HG03520 (cell line): ENCODE results near the gene RAB22A.
"Not testable (repeated sequence)": the region's sequence is repeated elsewhere in the genome, so short reads cannot be mapped to it uniquely, and the experiment has no call there.

ENCODE experiments used
- ATAC-seq: cut with Tn5 transposase; IDR thresholded peaks from one replicate; pipeline ENCODE4 v1.9.1; 2021; ENCODE audit warnings: mild to moderate bottlenecking, moderate library complexity; ENCODE audit not compliant: unreplicated experiment

RAB22A gene

DNA sequence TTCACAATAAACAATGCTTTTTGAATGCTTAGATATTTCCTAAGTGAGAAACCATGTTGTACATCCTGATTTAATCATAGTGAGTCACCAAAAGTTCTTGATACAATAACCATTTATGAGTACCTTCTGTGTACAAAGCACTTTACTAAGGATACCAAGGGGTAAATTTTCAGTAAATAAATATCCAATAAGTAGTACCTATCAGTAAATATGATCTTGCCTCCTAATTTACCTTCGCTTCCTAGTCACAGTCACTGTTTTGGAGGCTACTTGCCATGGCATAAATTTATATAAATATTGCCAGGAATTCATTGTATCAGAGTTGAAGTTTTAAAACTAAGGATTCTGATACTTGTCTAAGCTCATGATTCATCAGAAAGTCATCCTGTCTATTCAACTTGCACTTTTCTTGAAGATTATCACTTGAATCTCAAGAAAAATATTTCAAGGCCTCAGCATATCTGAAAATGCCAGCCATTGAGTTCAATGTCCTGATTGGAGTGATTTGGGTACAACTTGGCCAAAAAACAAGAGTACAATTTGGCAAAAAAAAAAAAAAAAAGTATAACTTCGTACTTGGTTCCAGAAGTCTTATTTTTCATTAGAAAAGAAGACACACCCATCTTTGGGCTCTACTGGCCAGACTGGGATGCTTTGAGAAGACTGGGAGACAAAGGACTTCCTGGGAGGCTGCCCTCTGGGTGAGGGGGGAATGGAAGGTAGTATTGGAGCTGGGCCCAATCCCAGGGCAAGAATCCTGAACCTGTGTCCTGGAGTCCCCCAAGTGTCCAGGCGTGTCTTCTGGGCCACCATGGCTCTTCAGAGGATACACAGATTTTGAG is 32.8 kb downstream of the RAB22A start:
- no peak for ATAC-seq

GRCh38 chr20:58344741-58345140 is 35.2 kb downstream of the RAB22A start:
- ATAC-seq: no peak

DNA sequence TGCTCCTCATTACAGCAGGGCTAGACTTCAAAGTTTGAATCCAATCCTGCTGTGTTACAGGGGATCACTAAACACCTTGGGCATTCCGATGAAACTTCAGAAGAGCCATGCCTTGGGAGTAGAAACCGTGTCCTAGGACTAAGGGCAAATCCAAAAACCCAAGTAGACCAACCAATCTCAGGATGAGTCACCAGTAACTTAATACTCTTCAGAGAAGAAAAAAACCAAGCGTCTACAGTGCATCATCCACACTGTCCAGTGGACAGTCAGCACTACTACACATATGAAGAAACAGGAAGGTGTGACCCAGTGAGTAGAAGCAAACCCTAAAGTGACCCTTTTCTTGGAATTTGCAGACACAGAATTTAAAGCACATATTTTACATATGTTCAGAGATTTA is 40.1 kb downstream of the RAB22A start:
- no peak for ATAC-seq

DNA sequence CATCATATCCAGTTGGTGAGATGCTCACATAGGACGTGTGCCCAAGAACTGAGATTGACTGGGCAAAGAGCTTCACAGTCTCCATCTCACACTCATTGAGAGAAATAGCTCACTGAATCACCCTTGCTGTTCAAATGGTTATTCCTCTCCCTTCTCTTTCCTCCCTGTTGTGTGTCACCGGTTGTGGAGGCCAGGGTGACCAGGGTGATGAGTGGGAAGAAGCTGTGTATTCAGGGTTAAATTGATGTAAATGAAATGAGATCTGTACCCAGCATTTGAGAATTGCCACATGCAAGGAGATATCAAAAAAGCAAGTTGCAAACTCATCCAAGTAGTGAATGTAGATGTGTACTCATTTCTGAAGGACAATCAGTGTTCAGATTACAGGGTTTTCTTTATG is 43.0 kb downstream of the RAB22A start:
- no peak for ATAC-seq

GRCh38 chr20:58359441-58359840 is 49.9 kb downstream of the RAB22A start:
- ATAC-seq: no peak

DNA sequence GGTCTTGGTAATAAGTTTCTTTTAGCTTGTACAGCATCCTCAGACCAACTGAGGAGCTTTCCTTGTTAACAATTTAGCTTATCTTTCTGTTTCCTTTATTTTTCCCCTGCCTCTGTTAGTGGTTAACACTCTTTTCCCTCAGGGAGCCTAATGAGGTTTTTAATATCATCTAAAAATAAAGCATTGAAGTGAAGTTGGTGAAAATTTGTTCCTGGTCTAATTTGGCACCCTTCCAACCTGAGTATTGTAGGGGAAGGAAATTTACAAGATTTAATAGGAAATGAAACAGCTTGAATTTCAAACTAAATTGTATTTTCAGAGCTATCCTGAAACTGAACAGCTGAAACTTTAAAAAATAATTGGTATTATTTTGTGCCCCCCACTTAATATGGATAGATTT is 51.4 kb downstream of the RAB22A start:
- no peak for ATAC-seq

DNA sequence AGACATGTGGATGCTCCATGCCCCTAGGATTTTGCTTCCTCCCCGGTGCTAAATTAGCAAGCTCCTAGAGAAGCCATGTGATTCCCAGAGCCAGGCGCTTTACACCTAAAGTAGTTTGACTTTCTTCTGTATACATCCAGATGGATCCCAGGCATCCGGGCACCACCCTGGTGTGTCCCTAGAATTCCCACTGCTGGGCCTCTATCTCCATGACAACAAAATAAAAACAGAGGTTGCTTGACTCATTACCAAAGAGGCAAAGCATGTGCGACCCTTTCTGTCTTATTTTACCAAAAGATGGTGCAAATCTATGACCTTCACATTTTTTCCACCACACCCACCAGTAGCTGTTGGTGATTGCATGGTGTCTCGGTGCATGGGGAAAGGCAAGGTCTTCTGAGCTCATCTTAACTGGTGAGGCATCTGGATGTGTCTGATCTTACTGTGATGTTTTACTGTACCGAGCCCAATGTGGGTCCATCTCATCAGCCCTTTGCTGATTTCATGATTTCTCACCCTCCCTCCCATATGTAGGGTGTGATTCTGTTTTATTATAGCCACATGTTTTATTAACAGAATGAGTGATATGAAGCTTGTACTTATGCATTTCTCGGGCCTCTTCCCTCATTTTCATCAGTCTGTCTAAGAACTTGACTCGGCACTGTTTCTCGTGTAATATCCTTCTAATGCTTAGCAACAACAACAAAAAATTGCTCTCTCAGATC is 52.1 kb downstream of the RAB22A start:
- no peak for ATAC-seq

GRCh38 chr20:58362206-58362516 is 52.6 kb downstream of the RAB22A start:
- ATAC-seq: no peak

- no peak for ATAC-seq
These were observed 53.5 kb downstream of the RAB22A start for GRCh38 chr20:58362970-58363369.

DNA sequence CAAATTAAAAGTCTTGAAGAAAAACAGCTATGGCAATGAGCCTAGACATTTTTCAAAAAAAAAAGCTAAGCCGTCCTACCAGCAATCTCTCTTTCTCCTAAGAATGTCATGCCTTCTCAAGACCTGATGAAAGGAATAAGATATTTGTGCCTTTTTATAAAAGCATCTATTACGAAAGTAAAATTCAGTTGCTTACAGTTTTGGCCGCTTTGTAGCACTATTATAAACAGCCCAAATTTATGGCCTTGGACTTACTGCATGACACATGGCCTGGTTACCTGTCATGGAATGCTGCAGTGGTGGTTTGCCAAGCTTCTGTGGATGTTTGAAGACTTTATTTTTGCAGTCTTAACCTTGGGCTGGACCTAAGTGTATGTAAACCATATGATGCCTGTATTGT is 57.4 kb downstream of the RAB22A start:
- no peak for ATAC-seq

DNA sequence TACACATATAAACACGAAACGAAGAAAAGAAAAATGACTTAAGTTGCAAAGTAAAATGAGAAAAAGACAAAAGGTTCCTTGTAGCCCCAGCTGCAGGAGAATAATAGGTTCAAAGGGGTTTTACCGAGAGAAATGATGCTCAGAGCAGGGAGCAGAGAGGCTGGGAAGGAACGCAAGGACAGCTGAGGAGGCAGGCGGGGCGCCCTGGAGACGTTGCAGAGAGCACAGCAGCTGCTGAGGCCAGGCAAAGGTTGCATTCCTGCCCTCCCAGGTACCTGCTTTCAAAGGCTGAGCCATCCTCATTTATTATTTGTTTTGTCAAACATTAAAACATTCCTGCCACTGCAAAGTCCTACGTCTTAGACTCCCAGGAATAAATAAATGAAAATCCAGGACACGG is 63.3 kb downstream of the RAB22A start:
- no peak for ATAC-seq

DNA sequence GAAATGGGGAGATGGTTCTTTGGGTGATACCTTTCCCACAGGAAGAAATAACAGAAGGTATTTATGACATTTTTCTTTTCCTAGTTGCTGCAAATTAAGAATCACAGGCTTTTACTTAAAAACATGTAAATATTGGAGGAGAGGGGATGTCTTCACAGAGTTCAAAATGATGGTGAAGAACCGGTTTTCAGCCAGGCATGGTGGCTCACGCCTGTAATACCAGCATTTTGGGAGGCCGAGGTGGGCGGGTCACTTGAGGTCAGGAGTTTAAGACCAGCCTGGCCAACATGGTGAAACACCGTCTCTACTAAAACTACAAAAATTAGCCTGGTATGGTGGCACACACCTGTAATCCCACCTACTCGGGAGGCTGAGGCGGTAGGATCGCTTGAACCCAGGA is 63.8 kb downstream of the RAB22A start:
- not testable (repeated sequence) for ATAC-seq

GRCh38 chr20:58374027-58374850 is 64.7 kb downstream of the RAB22A start:
- no peak for ATAC-seq

- ATAC-seq: no peak
These were observed 65.6 kb downstream of the RAB22A start for GRCh38 chr20:58374906-58375758.

DNA sequence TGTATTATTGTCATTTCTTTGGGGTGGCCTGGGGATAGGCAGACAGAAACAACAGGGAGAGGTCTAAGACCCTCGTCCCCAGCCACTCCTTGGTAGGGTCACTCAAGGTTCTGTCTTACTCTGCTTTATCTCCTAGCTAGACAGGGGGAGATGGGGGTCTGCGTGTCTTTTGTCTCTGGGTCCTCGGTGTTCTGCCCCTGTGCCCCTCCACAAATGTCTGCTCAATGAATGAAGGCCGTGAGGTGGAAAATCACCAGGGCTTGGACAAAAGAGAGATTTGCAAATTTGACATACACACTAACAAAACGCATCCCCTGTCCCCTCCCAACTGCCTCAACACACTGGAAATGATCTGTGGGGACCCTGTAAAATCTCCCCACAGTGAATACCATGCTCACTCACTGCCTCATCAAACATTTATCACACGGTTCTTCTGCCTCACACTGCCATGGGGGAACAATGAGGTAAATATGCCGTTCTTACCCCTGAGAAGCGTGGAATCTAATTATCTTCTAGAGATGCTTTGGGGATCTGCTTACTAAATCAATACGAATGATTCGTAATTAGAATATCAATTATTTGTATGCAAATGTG is 66.3 kb downstream of the RAB22A start:
- no peak for ATAC-seq

- ATAC-seq: no peak
These were observed 67.5 kb downstream of the RAB22A start for GRCh38 chr20:58377017-58377416.

GRCh38 chr20:58377766-58378401 is 68.4 kb downstream of the RAB22A start:
- no peak for ATAC-seq

- no peak for ATAC-seq
These were observed 69.2 kb downstream of the RAB22A start for GRCh38 chr20:58378704-58379103.

DNA sequence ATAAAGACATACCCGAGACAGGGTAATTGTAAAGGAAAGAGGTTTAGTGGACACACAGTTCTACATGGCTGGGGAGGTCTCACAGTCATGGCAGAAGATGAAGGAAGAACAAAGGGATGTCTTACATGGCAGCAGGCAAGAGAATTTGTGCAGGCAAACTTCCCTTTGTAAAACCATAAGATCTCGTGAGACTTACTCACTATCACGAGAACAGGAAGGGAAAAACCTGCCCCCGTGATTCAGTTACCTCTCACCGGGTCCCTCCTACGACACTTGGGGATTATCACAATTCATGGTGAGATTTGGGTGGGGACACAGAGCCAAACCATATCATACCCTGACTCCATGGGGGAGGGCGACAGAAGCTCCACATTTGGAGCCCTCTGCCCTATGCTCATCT is 72.1 kb downstream of the RAB22A start:
- ATAC-seq: no peak

DNA sequence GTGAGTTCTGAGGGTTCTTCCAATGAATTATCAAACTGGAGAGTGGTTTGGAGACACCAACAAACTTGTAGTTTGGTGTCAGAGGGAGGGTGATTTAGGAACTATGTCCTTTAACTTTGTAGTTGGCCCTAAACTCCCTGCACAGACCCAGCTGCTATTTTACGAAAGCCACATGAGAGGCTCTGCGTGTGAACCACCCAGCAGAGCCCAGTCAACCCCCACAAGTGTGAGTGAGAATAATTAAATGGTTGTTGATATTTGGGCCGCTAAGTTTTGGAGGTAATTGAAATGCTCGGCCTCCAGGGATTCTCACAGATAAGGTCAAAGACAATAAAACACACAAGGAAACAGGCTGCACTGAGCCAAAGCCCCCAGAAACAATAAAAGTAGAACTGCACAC is 72.6 kb downstream of the RAB22A start:
- ATAC-seq: no peak
